GM20000 (cell line): Measurements from ENCODE around the gene MPC2.

Experiments used
- DNase-seq: peaks from one replicate; pipeline ENCODE4 v3.0.0; 2012; ENCODE audit warnings: low spot score
- TF ChIP-seq, protein P1 (sequence below): IDR thresholded peaks from 2 replicates; pipeline ENCODE4 v1.5.1; 2012; ENCODE audit warnings: mild to moderate bottlenecking, control low read depth; ENCODE audit errors: extremely low read depth, missing control alignments

The MPC2 gene

DNA sequence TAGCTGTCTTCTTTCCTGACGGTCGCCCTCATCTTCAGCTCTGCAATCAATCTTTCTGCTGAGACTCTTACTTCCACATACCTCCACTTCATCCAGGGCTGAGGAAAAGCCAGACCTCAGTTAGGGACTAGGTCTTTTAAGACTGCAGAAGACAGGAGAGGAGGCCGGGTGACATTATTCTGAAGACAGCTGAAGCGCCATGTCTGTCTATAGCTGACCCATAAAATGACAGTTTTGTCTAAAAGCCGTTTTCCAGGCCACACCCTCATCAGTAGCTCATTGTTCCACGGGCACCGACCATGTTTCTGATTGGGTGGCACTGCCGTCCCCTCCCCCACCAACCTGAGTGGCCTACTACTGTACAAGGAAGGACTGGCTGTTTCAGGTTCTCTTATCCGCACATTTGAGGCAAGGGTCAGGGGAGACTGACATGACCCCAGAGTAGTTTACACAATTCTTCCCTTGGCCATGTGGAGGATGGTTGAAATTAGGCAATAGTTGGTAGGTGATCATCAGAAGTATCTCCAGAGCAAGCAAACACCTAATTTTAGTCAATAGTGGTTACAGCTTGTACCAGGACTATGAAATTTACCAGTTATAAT lies 22.9 kb downstream of the MPC2 start, which contains the start of gene ADCY10:
Gene ADCY10, minus strand, starts transcription at position 240 of the 602 bp plus-strand sequence. CDS start 8,994 bp downstream, outside the sequence.
- DNase-seq = no peak
- TF ChIP-seq, protein P1, sequence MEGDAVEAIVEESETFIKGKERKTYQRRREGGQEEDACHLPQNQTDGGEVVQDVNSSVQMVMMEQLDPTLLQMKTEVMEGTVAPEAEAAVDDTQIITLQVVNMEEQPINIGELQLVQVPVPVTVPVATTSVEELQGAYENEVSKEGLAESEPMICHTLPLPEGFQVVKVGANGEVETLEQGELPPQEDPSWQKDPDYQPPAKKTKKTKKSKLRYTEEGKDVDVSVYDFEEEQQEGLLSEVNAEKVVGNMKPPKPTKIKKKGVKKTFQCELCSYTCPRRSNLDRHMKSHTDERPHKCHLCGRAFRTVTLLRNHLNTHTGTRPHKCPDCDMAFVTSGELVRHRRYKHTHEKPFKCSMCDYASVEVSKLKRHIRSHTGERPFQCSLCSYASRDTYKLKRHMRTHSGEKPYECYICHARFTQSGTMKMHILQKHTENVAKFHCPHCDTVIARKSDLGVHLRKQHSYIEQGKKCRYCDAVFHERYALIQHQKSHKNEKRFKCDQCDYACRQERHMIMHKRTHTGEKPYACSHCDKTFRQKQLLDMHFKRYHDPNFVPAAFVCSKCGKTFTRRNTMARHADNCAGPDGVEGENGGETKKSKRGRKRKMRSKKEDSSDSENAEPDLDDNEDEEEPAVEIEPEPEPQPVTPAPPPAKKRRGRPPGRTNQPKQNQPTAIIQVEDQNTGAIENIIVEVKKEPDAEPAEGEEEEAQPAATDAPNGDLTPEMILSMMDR = no peak

DNA sequence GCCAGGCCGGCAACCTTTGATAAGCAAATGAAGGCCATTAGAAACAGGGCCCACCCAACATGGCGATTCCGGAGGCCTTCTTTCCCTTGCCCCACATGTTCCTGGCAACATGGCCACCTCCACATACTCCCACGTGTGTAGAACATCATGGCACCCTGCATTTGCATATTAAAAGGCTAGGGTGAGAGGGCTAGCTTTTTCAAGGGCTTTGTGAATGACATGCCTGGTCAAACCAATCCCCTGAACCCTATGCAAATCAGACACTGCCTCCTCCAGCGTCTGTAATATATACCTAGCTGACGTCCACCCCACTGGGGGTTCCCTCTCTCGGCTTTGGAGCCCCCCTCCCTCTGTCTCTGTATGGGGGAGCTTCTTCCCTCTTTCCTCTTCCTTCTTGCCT lies 24.6 kb downstream of the MPC2 start:
- TF ChIP-seq, protein P1 = no peak
- DNase-seq = no peak

DNA sequence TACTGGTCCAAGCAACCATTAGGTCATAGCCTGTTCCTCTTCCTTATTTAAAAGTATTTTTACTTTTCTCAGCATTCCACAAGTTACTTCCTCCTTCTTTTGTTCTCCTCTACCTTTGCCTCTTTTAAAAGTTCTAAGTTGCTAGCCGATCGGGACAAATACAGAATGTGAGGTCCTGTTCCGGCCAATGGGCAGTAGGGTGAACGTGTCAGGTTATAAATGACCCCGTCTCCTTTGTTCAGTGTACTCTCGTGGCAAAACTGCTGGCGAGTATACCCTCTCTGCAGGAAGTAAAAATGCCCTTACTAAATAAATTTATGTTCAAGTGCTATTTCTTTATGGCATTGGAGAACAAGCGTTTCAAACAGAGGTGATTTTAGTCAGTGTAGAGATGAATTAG lies 25.5 kb downstream of the MPC2 start:
- TF ChIP-seq, protein P1 = no peak
- DNase-seq = no peak

DNA sequence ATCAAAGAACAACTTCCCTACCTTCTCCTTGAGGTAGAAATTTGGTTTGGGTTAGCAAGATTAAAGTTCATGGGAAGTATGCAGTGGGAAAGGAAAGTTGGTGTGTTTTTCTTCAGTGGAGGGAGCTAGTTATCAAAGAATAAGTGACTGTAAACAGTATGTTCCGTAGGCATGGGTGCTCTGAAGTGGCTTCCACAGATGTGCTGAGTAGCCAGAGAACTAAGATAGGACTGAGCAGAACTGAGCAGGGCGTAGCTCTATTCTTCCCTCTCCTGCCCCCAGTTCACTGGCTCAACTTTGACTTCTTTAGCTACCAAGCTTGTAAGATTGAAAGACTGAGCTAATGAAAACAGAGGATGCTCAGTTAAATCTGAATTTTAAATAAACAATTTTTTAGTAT lies 26.3 kb downstream of the MPC2 start:
- DNase-seq = no peak
- TF ChIP-seq, protein P1 = no peak

DNA sequence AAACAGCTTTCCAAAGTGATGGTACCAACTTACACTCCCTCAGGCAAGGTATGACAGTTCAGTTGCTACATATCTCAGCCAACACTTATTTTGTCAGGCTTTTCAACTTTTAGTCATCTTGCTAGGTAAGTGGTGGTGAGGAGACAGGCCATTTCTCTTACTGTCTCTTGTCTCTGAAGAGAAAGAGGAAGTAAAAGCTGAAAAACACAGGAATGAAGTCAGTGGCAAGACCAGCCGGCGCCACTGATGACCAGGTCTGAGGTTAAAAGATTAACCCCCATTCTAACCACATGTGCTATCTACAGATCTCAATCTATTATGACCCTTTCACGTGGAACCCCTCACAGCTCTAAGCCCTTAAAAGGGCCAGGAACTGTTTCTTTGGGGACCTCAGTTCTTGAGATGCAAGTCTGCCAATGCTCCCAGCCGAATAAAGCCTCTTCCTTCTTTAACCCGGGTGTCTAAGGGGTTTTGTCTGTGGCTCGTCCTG lies 27.1 kb downstream of the MPC2 start:
- TF ChIP-seq, protein P1 = no peak
- no peak for DNase-seq

DNA sequence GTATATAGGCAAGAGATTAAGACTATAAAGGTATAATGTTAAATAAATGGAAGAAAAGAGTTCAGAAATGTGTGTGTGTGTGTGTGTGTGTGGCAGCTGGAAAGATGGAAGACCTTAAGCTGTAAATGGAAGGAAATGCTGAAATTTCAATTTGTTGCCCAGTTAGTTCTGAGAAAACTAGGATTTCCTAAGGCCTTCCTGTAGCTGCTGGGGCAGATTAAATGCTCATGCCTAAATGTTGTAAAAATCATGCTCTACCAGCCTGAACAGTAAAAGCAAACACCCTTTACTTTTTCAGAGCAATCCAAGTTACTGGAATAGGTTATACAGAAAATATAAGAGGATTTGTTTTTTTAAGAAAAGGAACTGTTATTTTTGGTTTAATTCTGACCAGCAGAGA lies 31.2 kb downstream of the MPC2 start:
- DNase-seq = no peak
- TF ChIP-seq, protein P1 = no peak

DNA sequence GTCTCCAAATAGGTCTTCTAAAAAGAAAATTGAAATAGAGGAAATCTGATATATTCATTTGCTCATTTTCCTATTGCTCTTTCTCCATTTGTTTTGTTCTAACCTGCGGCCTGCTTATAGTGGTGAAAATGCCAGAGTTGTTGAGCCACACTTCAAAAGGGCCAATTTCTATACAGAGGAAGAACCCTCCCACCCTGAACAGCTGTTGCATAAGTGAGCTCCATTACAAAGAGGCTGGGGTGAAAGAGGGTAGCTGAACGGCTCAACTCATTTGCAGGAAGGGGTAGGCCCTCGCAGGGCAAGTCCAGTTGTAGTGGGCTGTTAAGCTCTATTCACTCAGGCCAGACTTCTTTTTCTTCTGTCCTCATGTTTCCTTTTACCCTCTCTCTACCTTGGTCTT lies 31.7 kb downstream of the MPC2 start:
- TF ChIP-seq, protein P1 = no peak
- no peak for DNase-seq
